H1 (cell line): ENCODE measurements around the gene TMEM204. TPM values are rescaled to one million over a fixed set of nuclear protein-coding genes. Genes with fewer than 3 reads are reported as not detected.

Experiments
- CTCF ChIA-PET: fragments of 300-600 bp; sonication (Branson Sonifier 250); formaldehyde crosslinking; loops from one replicate; lab custom pipeline; 2021; ENCODE audit not compliant: partially characterized antibody; lab: Charles Lee
- POLR2A ChIA-PET: fragments of 300-600 bp; sonication (Branson Sonifier 250); formaldehyde crosslinking; loops from one replicate; lab custom pipeline; 2021; ENCODE audit warnings: inconsistent platforms; ENCODE audit not compliant: partially characterized antibody; lab: Charles Lee
- DNase-seq, 2 experiments: peaks; one replicate each; pipeline versions ENCODE4 v3.0.0 to v3.0.0-alpha.2; 2010 to 2022; ENCODE audit warnings: low spot score in 2 of 2, low read depth in 1 of 2, mixed read lengths in 1 of 2
- FAIRE-seq: peaks from 2 replicates; lab custom pipeline; 2011; peaks lifted over from hg19 to GRCh38; lab: Jason Lieb, UNC
- H2AFZ ChIP-seq: 2 replicates; pipeline ENCODE4 v1.8.1; 2012; ENCODE audit warnings: low read length, inconsistent platforms
- H2AK5ac ChIP-seq: 2 replicates; pipeline ENCODE4 v1.6.1; 2013; ENCODE audit warnings: low read depth, low read length
- H2BK120ac ChIP-seq: replicated peaks from 2 replicates; pipeline ENCODE3; 2013; ENCODE audit warnings: low read depth, low read length, inconsistent platforms
- H2BK12ac ChIP-seq: 2 replicates; pipeline ENCODE4 v1.6.1; 2013; ENCODE audit warnings: low read depth, low read length
- H2BK15ac ChIP-seq: 2 replicates; pipeline ENCODE4 v1.6.1; 2013; ENCODE audit warnings: low read length
- H2BK20ac ChIP-seq: 2 replicates; pipeline ENCODE4 v1.6.1; 2013; ENCODE audit warnings: low read length
- H2BK5ac ChIP-seq: 2 replicates; pipeline ENCODE4 v1.6.1; 2013; ENCODE audit warnings: low read depth, low read length
- H3K14ac ChIP-seq: 2 replicates; pipeline ENCODE4 v1.6.1; 2013; ENCODE audit warnings: inconsistent platforms; ENCODE audit not compliant: insufficient read length
- H3K18ac ChIP-seq: 2 replicates; pipeline ENCODE4 v1.6.1; 2013; ENCODE audit warnings: low read length; ENCODE audit errors: extremely low read depth
- H3K23ac ChIP-seq: 2 replicates; pipeline ENCODE4 v1.6.1; 2013; ENCODE audit warnings: inconsistent platforms; ENCODE audit not compliant: insufficient read length
- H3K23me2 ChIP-seq: 2 replicates; pipeline ENCODE4 v1.6.1; 2013; ENCODE audit warnings: low read depth, low read length
- H3K27ac ChIP-seq: 2 replicates; pipeline ENCODE4 v1.6.1; 2011; ENCODE audit warnings: low read depth, low read length, inconsistent platforms
- H3K27me3 ChIP-seq, 4 experiments: replicated peaks in 1 of 4; 1 replicate in 1 of 4; 2 replicates in 3 of 4; pipeline versions ENCODE4 v1.6.1 to v1.8.1; 2011 to 2013; ENCODE audit warnings: low read length in 3 of 4, mild to moderate bottlenecking in 3 of 4, inconsistent platforms in 2 of 4, mixed read lengths in 2 of 4, moderate library complexity in 1 of 4; ENCODE audit not compliant: control insufficient read depth in 3 of 4, insufficient read depth in 3 of 4; ENCODE audit errors: extremely low read depth in 1 of 4
- H3K36me3 ChIP-seq, 4 experiments: 2 replicates each; pipeline versions ENCODE4 v1.6.1 to v1.8.1; 2011 to 2013; ENCODE audit warnings: mild to moderate bottlenecking in 4 of 4, low read length in 3 of 4, moderate library complexity in 2 of 4, control low read depth in 1 of 4, inconsistent platforms in 1 of 4; ENCODE audit not compliant: insufficient read depth in 4 of 4, control insufficient read depth in 2 of 4
- H3K4ac ChIP-seq: replicated peaks from 2 replicates; pipeline ENCODE3; 2013; ENCODE audit warnings: low read length, low read depth, mixed read lengths, inconsistent platforms; ENCODE audit not compliant: insufficient read length
- H3K4me1 ChIP-seq, 4 experiments: replicated peaks in 1 of 4; 1 replicate in 1 of 4; 2 replicates in 3 of 4; pipeline versions ENCODE4 v1.6.1 to v1.8.1; 2011 to 2013; ENCODE audit warnings: low read length in 3 of 4, inconsistent platforms in 2 of 4, mixed read lengths in 1 of 4; ENCODE audit not compliant: insufficient read depth in 4 of 4, control insufficient read depth in 3 of 4
- H3K4me2 ChIP-seq, 2 experiments: 2 replicates each; pipeline versions ENCODE4 v1.6.1 to v1.8.1; 2011 to 2013; ENCODE audit warnings: low read depth in 2 of 2, low read length in 2 of 2, control low read depth in 1 of 2, inconsistent platforms in 1 of 2, mild to moderate bottlenecking in 1 of 2; ENCODE audit not compliant: insufficient read depth in 1 of 2
- H3K4me3 ChIP-seq, 4 experiments: fragments of 200-600, 300-600 bp in 1 of 4; sonication (generic), shearing (Covaris generic), sonication (Bioruptor Twin) in 1 of 4; 2 replicates each; pipeline versions ENCODE4 v1.5.1 to v1.8.1; 2011 to 2016; ENCODE audit warnings: low read length in 4 of 4, low read depth in 3 of 4, control low read depth in 2 of 4, inconsistent platforms in 2 of 4, mild to moderate bottlenecking in 2 of 4, mixed read lengths in 1 of 4, moderate library complexity in 1 of 4; ENCODE audit not compliant: insufficient read depth in 2 of 4; ENCODE audit errors: extremely low read depth in 1 of 4
- H3K56ac ChIP-seq: replicated peaks from 2 replicates; pipeline ENCODE3; 2013; ENCODE audit warnings: low read depth, mild to moderate bottlenecking, mixed read lengths, low read length, inconsistent platforms; ENCODE audit not compliant: insufficient read length
- H3K79me1 ChIP-seq: 2 replicates; pipeline ENCODE4 v1.6.1; 2013; ENCODE audit warnings: low read depth, low read length, control low read depth
- H3K79me2 ChIP-seq, 2 experiments: 2 replicates each; pipeline versions ENCODE4 v1.6.1 to v1.8.1; 2012 to 2013; ENCODE audit warnings: low read length in 2 of 2, mild to moderate bottlenecking in 2 of 2, inconsistent platforms in 1 of 2; ENCODE audit not compliant: insufficient read depth in 2 of 2, control insufficient read depth in 1 of 2
- H3K9ac ChIP-seq, 4 experiments: replicated peaks in 1 of 4; 1 replicate in 1 of 4; 2 replicates in 3 of 4; pipeline versions ENCODE4 v1.6.1 to v1.8.1; 2011 to 2013; ENCODE audit warnings: low read depth in 3 of 4, low read length in 3 of 4, control low read depth in 2 of 4, mild to moderate bottlenecking in 2 of 4, moderate library complexity in 2 of 4, inconsistent platforms in 1 of 4; ENCODE audit errors: extremely low read depth in 1 of 4
- H3K9me3 ChIP-seq, 2 experiments: 2 replicates each; pipeline versions ENCODE4 v1.6.1 to v1.8.1; 2012 to 2013; ENCODE audit warnings: mild to moderate bottlenecking in 2 of 2, moderate library complexity in 2 of 2, control low read depth in 1 of 2, inconsistent platforms in 1 of 2, low read depth in 1 of 2, low read length in 1 of 2, mixed read lengths in 1 of 2; ENCODE audit not compliant: insufficient read depth in 2 of 2
- H4K20me1 ChIP-seq, 2 experiments: replicated peaks in 1 of 2; 2 replicates each; pipeline versions ENCODE3 to v1.8.1; 2011 to 2013; ENCODE audit warnings: inconsistent platforms in 2 of 2, low read length in 2 of 2, mild to moderate bottlenecking in 1 of 2; ENCODE audit not compliant: insufficient read depth in 2 of 2, control insufficient read depth in 1 of 2
- H4K5ac ChIP-seq: 2 replicates; pipeline ENCODE4 v1.6.1; 2013; ENCODE audit warnings: low read length, low read depth, mixed read lengths, inconsistent platforms; ENCODE audit not compliant: insufficient read length
- H4K8ac ChIP-seq: 2 replicates; pipeline ENCODE4 v1.8.0; 2013; ENCODE audit warnings: mild to moderate bottlenecking, moderate library complexity, low read length, inconsistent platforms; ENCODE audit not compliant: insufficient read depth; ENCODE audit errors: extremely low read depth
- H4K91ac ChIP-seq: replicated peaks from 2 replicates; pipeline ENCODE3; 2013; ENCODE audit warnings: low read length, mixed read lengths, inconsistent platforms; ENCODE audit not compliant: insufficient read length
- BACH1 ChIP-seq: IDR thresholded peaks from 2 replicates; pipeline ENCODE4 v1.6.1; 2012; ENCODE audit warnings: low read length, improper control_type of control experiment
- CTCF ChIP-seq, 3 experiments: IDR thresholded peaks; 1 replicate in 2 of 3; 2 replicates in 1 of 3; pipeline versions ENCODE4 v1.5.1 to v1.6.1; 2011; ENCODE audit warnings: low read length in 3 of 3, mild to moderate bottlenecking in 3 of 3, inconsistent platforms in 2 of 3, low read depth in 1 of 3, moderate library complexity in 1 of 3; ENCODE audit not compliant: insufficient read depth in 1 of 3; ENCODE audit errors: control extremely low read depth in 1 of 3
- EP300 ChIP-seq, 2 experiments: IDR thresholded peaks; 1 replicate in 1 of 2; 2 replicates in 1 of 2; pipeline ENCODE4 v1.6.1; 2011 to 2012; ENCODE audit warnings: low read depth in 2 of 2, low read length in 2 of 2, mild to moderate bottlenecking in 2 of 2, borderline replicate concordance in 1 of 2, inconsistent platforms in 1 of 2, moderate library complexity in 1 of 2
- MAX ChIP-seq: IDR thresholded peaks from 2 replicates; pipeline ENCODE4 v1.6.1; 2012; ENCODE audit warnings: inconsistent platforms
- RBBP5 ChIP-seq: IDR thresholded peaks from 2 replicates; pipeline ENCODE4 v1.7.1; 2012; ENCODE audit warnings: low read depth, mild to moderate bottlenecking, inconsistent platforms, low read length, moderate library complexity, borderline replicate concordance
- RXRA ChIP-seq: IDR thresholded peaks from 2 replicates; pipeline ENCODE4 v1.6.1; 2011; ENCODE audit warnings: low read depth, mild to moderate bottlenecking, low read length, moderate library complexity; ENCODE audit not compliant: insufficient read depth
- SIN3A ChIP-seq, 2 experiments: IDR thresholded peaks in 1 of 2; conservative IDR thresholded peaks in 1 of 2; 2 replicates each; pipeline ENCODE4 v1.6.1; 2011 to 2012; ENCODE audit warnings: low read length in 2 of 2, improper control_type of control experiment in 1 of 2, low read depth in 1 of 2, mild to moderate bottlenecking in 1 of 2
- SIX5 ChIP-seq: IDR thresholded peaks from 2 replicates; pipeline ENCODE4 v1.6.1; 2011; ENCODE audit warnings: mild to moderate bottlenecking, low read depth, low read length
- YY1 ChIP-seq: IDR thresholded peaks from 2 replicates; pipeline ENCODE4 v1.6.1; 2011; ENCODE audit warnings: low read depth, mild to moderate bottlenecking, low read length
- WGBS, 2 experiments: shearing (Covaris generic) in 1 of 2; methylation state at CpG; one replicate each; pipeline versions ENCODE4 v1.1.6 to v1.1.7; 2013 to 2015; ENCODE audit warnings: low lambda C conversion rate in 2 of 2, mixed read lengths in 2 of 2, inconsistent platforms in 1 of 2, low coverage in 1 of 2, missing lambda C conversion rate in 1 of 2; ENCODE audit not compliant: insufficient replicate concordance in 2 of 2, insufficient coverage in 1 of 2, insufficient read length in 1 of 2; ENCODE audit errors: extremely low coverage in 1 of 2, missing lambda C conversion rate in 1 of 2; 5-methylcytosine and 5-hydroxymethylcytosine counted together
- polyA plus RNA-seq, 7 experiments: library from polyadenylated mRNA; depleted of rRNA in 3 of 7; stranded (reverse) in 5 of 7; unstranded in 2 of 7; fragments of >200 nt in 5 of 7; fragments of 200-250 nt in 2 of 7; gene quantifications; 1 replicate in 5 of 7; 2 replicates in 1 of 7; 4 replicates in 1 of 7; pipeline versions ENCODE4 v1.2.1 to v1.2.3, GENCODE V29; 2011 to 2013; ENCODE audit warnings: missing spikeins in 2 of 7, mixed read lengths in 2 of 7
- total RNA-seq: library from RNA; stranded (reverse); fragmentation: NEBNext Ultra II Directional; extraction: Animal tissue kit (Norgen Biotek cat#: 25700); gene quantifications from 2 replicates; pipeline ENCODE4 v1.2.1, GENCODE V29; 2021

The TMEM204 gene
- total and polyA plus RNA-seq, 2 of the 8 experiments (the other 6 are each of a cell fraction or from before 2014, with no cell fraction given): not detected

DNA sequence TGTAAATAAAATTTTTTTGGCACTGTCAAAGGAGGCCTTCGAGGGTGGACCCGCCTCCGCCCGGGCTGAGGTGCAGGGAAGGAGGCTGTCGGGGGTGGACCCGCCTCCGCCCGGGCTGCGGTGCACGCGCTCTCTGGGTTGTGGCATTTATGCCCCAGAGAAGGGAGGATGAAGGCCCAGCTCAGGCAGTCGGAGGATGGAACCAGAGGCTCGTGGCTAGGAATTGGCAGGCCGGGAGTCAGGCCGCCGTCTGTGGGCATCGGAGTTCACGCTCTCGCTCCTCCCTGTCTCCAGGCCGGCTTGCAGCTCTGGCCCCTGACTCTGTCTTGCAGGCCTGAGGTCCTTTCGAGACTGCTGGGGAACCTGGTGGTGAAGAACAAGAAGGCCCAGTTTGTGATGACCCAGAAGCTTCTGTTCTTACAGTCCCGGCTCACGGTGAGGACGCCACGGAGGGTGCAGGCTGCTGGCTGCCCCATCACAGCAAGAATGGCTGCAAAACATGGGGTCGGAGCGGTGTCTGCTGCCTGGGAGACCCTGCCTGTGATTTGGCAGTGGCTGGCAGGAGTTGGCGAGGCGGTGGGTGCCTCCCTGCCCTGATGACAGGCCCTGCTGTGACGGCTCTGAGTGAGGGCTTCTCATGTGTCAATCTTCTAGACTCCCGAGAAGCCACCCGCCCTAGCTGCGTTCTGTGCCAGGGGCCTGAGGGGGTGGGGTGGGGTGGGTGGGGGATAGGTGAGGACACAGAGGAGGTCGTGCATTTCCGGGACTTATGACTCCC, 34.4 kb upstream of the TMEM204 start:
- CTCF ChIA-PET: no interaction called here
- POLR2A ChIA-PET: interaction anchor here (16.8 kb wide), 1 partner anchor 12 kb away, joined by 175 read pairs; no protein-coding TSS in a partner anchor
- TF ChIP-seq SIX5 (no peak), SIN3A (conservative IDR thresholded peaks at IDR 0.05 in 1 of 2, IDR thresholded peaks at IDR 0.05 in 1 of 2; ENCODE audit: low read depth in 1 of 2, low read length in 2 of 2) (no peak), EP300 (IDR thresholded peaks at IDR 0.05; ENCODE audit: borderline replicate concordance in 1 of 2, low read depth in 2 of 2, low read length in 2 of 2) (no peak), MAX (no peak), RXRA (no peak), CTCF (IDR thresholded peaks at IDR 0.05; ENCODE audit: control extremely low read depth in 1 of 3, insufficient read depth in 1 of 3, low read depth in 1 of 3, low read length in 3 of 3) (no peak), RBBP5 (no peak), YY1 (no peak), BACH1 (no peak)

More for the DNA sequence above, 34.4 kb upstream of the TMEM204 start:
- H3K14ac ChIP-seq: no peak overlapping the region
- peaks cover 18 to 81% (median 40%) of the 10 kb centered on the region in 4 experiments for H3K36me3 ChIP-seq
- H3K56ac ChIP-seq: no peak overlapping the region
- H2BK120ac ChIP-seq: no peak overlapping the region
- H3K27ac ChIP-seq: no peak overlapping the region
- H3K9me3 ChIP-seq: no peaks in the 10 kb centered on the region
- no peak overlapping the region for H3K4me2 ChIP-seq
- H3K4me3 ChIP-seq: no peak overlapping the region
- H3K79me1 ChIP-seq: peaks cover 2% of the 10 kb centered on the region
- no peak overlapping the region for H3K9ac ChIP-seq
- H2BK20ac ChIP-seq: no peak overlapping the region
- WGBS, 2 experiments: 93% methylated on average over 31 of the region's 35 CpGs; no CpG with 5 or more reads in 1 of the 2 experiments
- no peak overlapping the region for H2BK5ac ChIP-seq
- no peak overlapping the region for H2AK5ac ChIP-seq
- H4K20me1 ChIP-seq: peaks cover 6 to 7% of the 10 kb centered on the region in 2 experiments
- H3K4me1 ChIP-seq: peaks cover 0 to 4% (median 2%) of the 10 kb centered on the region in 4 experiments; a peak in 4 of 7 replicates
- H3K23ac ChIP-seq: no peak overlapping the region
- no peak overlapping the region for H4K5ac ChIP-seq
- no peaks in the 10 kb centered on the region for H3K27me3 ChIP-seq
- no peak overlapping the region for H4K91ac ChIP-seq
- no peak overlapping the region for H2AFZ ChIP-seq
- H2BK12ac ChIP-seq: no peak overlapping the region
- FAIRE-seq (no peak), DNase-seq (no peak)
- H3K4ac ChIP-seq: no peak overlapping the region
- H3K23me2 ChIP-seq: peaks cover under 1% of the 10 kb centered on the region; the same call in 1 of the 2 replicates
- no peak overlapping the region for H4K8ac ChIP-seq
- H3K18ac ChIP-seq: no peak overlapping the region
- peaks cover 0 to 8% of the 10 kb centered on the region in 2 experiments; a peak in 1 of 4 replicates for H3K79me2 ChIP-seq
- no peak overlapping the region for H2BK15ac ChIP-seq
